ENCODE results near the gene SLC39A11.

DNA sequence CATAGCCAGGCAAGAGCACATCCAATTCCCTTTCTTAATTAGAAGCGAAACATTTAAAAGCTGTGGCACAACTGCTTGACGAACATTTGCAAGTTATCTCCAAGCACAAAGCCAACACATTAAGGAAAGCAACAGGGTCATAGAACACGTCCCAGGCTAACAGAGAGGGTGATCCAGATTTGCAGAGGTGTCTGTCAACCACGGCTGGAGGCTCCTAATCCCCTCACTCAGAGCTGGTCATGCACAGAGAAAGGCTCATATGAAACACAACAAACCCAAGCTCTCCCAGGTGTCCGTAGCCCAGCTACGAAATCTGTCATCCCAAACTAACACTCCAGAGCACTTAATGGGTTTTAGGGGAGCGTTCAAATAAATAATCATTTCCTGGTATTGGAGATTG lies 276.1 kb downstream of the SLC39A11 start:
- TF ChIP-seq, protein P1, sequence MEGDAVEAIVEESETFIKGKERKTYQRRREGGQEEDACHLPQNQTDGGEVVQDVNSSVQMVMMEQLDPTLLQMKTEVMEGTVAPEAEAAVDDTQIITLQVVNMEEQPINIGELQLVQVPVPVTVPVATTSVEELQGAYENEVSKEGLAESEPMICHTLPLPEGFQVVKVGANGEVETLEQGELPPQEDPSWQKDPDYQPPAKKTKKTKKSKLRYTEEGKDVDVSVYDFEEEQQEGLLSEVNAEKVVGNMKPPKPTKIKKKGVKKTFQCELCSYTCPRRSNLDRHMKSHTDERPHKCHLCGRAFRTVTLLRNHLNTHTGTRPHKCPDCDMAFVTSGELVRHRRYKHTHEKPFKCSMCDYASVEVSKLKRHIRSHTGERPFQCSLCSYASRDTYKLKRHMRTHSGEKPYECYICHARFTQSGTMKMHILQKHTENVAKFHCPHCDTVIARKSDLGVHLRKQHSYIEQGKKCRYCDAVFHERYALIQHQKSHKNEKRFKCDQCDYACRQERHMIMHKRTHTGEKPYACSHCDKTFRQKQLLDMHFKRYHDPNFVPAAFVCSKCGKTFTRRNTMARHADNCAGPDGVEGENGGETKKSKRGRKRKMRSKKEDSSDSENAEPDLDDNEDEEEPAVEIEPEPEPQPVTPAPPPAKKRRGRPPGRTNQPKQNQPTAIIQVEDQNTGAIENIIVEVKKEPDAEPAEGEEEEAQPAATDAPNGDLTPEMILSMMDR (IDR thresholded peaks at IDR 0.05; ENCODE audit: insufficient read depth, low read length): no peak
- TF ChIP-seq POLR2AphosphoS5 (IDR thresholded peaks at IDR 0.05; ENCODE audit: low read depth): no peak
- no peak for TF ChIP-seq REST (IDR thresholded peaks at IDR 0.05; ENCODE audit: insufficient replicate concordance, low read depth)
- no peak for TF ChIP-seq SPI1 (IDR thresholded peaks at IDR 0.05; ENCODE audit: borderline replicate concordance, low read depth)

Data from HL-60 (cell line).